CMK (cell line): ENCODE data around the gene P2RY6.

Source experiments
- DNase-seq: peaks from one replicate; pipeline ENCODE4 v3.0.0-alpha.2; 2010; ENCODE audit warnings: low read depth

The P2RY6 gene

GRCh38 chr11:73280626-73281025 lies 8.5 kb downstream of the P2RY6 start:
- no peak for DNase-seq

GRCh38 chr11:73281201-73281741 lies 9.1 kb downstream of the P2RY6 start:
- no peak for DNase-seq

GRCh38 chr11:73281796-73282660 lies 9.9 kb downstream of the P2RY6 start:
- DNase-seq = no peak

GRCh38 chr11:73283276-73284000 lies 11.3 kb downstream of the P2RY6 start:
- no peak for DNase-seq

- no peak for DNase-seq
Observed at GRCh38 chr11:73284106-73284505, 12.0 kb downstream of the P2RY6 start.

- no peak for DNase-seq
Observed at GRCh38 chr11:73285721-73286120, 13.6 kb downstream of the P2RY6 start.

- DNase-seq = no peak
Observed at GRCh38 chr11:73286240-73286810, 14.2 kb downstream of the P2RY6 start.

GRCh38 chr11:73287400-73288101 lies 15.4 kb downstream of the P2RY6 start:
- no peak for DNase-seq

- DNase-seq = no peak
Observed at GRCh38 chr11:73288192-73288872, 16.2 kb downstream of the P2RY6 start.

GRCh38 chr11:73288873-73289707 lies 17.0 kb downstream of the P2RY6 start:
- DNase-seq = no peak

- DNase-seq = no peak
Observed at GRCh38 chr11:73290536-73290935, 18.4 kb downstream of the P2RY6 start.

GRCh38 chr11:73291196-73291595 lies 19.1 kb downstream of the P2RY6 start:
- DNase-seq = no peak

GRCh38 chr11:73291781-73292524 lies 19.8 kb downstream of the P2RY6 start:
- no peak for DNase-seq

- DNase-seq = no peak
Observed at GRCh38 chr11:73292525-73292894, 20.4 kb downstream of the P2RY6 start.

GRCh38 chr11:73293356-73293936 lies 21.3 kb downstream of the P2RY6 start:
- no peak for DNase-seq

- no peak for DNase-seq
Observed at GRCh38 chr11:73294604-73295003, 22.5 kb downstream of the P2RY6 start.

GRCh38 chr11:73295241-73295995 lies 23.3 kb downstream of the P2RY6 start:
- no peak for DNase-seq

GRCh38 chr11:73295996-73296318 lies 23.8 kb downstream of the P2RY6 start:
- DNase-seq = no peak
